ENCODE results near the gene DTYMK. TPM values are rescaled to one million over a fixed set of nuclear protein-coding genes. Genes with fewer than 3 reads are reported as not detected.

Gene DTYMK
- total and polyA plus RNA-seq, 12 donors = 10.4 to 40.4 (median 20.6) TPM

GRCh38 chr2:241648453-241648852, 38.2 kb downstream of the DTYMK start:
- intact Hi-C loops (cut with DNase I) = no loop called here
- Histone ChIP-seq H3K4me1 (replicated peaks in 1 of 2) (no peaks in the 10 kb centered on the region), H3K4me3 (no peak overlapping the region), H3K9me3 (replicated peaks in 1 of 3) (no peaks in the 10 kb centered on the region), H3K27ac (no peak overlapping the region), H3K36me3 (replicated peaks in 1 of 2) (peaks cover 0 to 23% of the 10 kb centered on the region in 2 donors), H3K27me3 (no peaks in the 10 kb centered on the region)
- TF ChIP-seq, protein P1, sequence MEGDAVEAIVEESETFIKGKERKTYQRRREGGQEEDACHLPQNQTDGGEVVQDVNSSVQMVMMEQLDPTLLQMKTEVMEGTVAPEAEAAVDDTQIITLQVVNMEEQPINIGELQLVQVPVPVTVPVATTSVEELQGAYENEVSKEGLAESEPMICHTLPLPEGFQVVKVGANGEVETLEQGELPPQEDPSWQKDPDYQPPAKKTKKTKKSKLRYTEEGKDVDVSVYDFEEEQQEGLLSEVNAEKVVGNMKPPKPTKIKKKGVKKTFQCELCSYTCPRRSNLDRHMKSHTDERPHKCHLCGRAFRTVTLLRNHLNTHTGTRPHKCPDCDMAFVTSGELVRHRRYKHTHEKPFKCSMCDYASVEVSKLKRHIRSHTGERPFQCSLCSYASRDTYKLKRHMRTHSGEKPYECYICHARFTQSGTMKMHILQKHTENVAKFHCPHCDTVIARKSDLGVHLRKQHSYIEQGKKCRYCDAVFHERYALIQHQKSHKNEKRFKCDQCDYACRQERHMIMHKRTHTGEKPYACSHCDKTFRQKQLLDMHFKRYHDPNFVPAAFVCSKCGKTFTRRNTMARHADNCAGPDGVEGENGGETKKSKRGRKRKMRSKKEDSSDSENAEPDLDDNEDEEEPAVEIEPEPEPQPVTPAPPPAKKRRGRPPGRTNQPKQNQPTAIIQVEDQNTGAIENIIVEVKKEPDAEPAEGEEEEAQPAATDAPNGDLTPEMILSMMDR (IDR thresholded peaks at IDR 0.05) = no peak
- TF ChIP-seq POLR2A (IDR thresholded peaks at IDR 0.05) = no peak
- no peak for DNase-seq
- WGBS, 4 donors = 80 to 87% (median 85%) methylated on average over 5 to 6 of the region's 6 CpGs

DNA sequence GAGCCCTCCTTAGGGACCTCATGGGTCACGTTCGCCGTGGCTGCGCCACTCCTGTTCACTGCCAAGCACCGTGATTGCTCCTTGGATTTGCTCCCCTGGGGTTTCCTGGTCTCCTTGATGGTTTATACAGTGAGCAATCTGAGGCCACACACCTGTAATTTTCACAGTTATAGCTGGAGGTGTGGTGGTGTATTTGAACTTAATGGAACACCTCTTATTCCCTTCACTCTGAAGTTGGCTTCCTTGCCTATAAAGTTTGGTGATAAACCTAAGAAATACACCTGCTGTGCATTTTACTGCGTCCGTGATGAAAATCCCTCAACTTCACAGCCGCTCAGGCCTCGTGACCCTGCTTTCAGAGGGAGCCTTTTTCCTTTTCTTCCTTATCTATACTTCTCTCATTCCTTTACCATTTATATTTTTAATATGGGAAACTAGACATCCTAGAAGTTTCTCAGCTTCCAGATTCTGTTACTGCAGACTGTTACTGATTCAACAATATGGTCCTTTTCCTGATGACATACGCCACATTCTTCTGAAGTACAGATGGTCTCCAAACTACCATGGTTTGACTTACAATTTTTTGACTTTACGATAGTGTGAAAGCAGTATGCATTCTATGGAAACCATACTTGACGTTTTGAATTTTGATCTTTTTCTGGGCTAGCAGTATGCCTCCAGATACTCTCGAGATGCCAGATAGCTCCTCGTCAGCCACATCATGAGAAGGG, 40.5 kb downstream of the DTYMK start:
- Histone ChIP-seq H3K27me3 (no peaks in the 10 kb centered on the region), H3K4me3 (no peak overlapping the region), H3K27ac (no peak overlapping the region), H3K4me1 (replicated peaks in 1 of 2) (no peaks in the 10 kb centered on the region), H3K36me3 (replicated peaks in 1 of 2) (peaks cover 0 to under 1% of the 10 kb centered on the region in 2 donors), H3K9me3 (replicated peaks in 1 of 3) (no peaks in the 10 kb centered on the region)
- TF ChIP-seq, protein P1 (IDR thresholded peaks at IDR 0.05) = no peak
- no peak for TF ChIP-seq POLR2A (IDR thresholded peaks at IDR 0.05)
- intact Hi-C loops (cut with DNase I) = no loop called here
- 93 to 95% (median 94%) methylated on average over 14 of the region's 14 CpGs for WGBS, 4 donors
- DNase-seq = no peak

DNA sequence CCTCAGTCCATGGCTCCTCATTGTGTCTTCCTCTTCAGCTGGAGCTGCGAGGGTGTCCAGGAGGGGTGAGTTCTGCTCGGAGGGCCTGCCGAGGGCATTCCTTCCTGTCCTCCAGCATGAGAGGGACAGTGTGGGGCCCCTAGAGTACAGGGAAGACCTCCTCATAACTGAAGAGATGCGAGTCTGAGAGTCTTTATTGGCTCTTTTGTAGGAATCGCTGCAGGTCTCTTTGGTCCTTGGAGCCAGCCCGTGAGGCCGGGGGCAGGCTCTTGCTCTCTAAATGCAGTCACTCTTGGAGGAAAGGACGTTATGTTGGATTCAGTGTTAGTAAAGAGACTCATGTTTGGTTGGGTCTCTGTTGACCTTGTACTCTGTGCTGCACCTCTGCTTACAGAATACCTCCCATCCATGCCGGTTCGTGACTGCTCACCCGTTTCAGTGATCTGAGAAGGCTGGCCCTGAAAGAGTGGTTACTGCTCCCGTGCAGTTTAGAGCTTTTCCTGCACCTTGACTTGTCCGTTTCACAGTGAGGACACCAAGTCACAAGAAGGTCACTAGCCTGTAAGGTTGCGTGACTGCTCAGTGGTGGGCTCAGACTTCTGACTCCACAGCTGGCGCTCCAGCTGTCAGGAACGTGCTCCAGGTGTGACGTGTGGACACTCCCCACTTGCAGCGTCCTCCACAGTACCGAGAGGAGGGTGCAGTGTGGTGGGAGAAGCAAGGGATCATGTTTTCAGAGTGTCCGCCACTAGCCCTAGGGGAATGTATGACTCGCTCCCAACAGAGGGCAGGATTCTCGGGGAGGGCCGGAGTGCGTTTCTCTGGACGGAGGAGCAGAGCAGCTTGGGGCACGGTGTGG, 41.3 kb downstream of the DTYMK start:
- DNase-seq = no peak
- intact Hi-C loops (cut with DNase I) = no loop called here
- Histone ChIP-seq H3K27me3 (no peaks in the 10 kb centered on the region), H3K36me3 (replicated peaks in 1 of 2) (no peaks in the 10 kb centered on the region), H3K4me1 (replicated peaks in 1 of 2) (peaks cover 0 to 4% of the 10 kb centered on the region in 2 donors), H3K4me3 (no peak overlapping the region), H3K27ac (no peak overlapping the region), H3K9me3 (replicated peaks in 1 of 3) (no peaks in the 10 kb centered on the region)
- WGBS, 4 donors = 81 to 84% (median 83%) methylated on average over 13 to 26 of the region's 26 CpGs
- TF ChIP-seq POLR2A (IDR thresholded peaks at IDR 0.05) = no peak
- TF ChIP-seq, protein P1 (IDR thresholded peaks at IDR 0.05) = no peak

GRCh38 chr2:241641631-241642030, 45.0 kb downstream of the DTYMK start:
- intact Hi-C loops (cut with DNase I) = no loop called here
- Histone ChIP-seq H3K9me3 (replicated peaks in 1 of 3) (no peaks in the 10 kb centered on the region), H3K36me3 (replicated peaks in 1 of 2) (no peaks in the 10 kb centered on the region), H3K4me1 (replicated peaks in 1 of 2) (peaks cover 10 to 20% of the 10 kb centered on the region in 2 donors), H3K4me3 (no peak overlapping the region), H3K27me3 (no peaks in the 10 kb centered on the region), H3K27ac (no peak overlapping the region)
- TF ChIP-seq POLR2A (IDR thresholded peaks at IDR 0.05) = no peak
- TF ChIP-seq, protein P1 (IDR thresholded peaks at IDR 0.05) = no peak
- 50 to 69% (median 61%) methylated on average over 2 of the region's 2 CpGs for WGBS, 4 donors
- no peak for DNase-seq
